Measurements from ENCODE around the gene HK1.

Gene HK1

DNA sequence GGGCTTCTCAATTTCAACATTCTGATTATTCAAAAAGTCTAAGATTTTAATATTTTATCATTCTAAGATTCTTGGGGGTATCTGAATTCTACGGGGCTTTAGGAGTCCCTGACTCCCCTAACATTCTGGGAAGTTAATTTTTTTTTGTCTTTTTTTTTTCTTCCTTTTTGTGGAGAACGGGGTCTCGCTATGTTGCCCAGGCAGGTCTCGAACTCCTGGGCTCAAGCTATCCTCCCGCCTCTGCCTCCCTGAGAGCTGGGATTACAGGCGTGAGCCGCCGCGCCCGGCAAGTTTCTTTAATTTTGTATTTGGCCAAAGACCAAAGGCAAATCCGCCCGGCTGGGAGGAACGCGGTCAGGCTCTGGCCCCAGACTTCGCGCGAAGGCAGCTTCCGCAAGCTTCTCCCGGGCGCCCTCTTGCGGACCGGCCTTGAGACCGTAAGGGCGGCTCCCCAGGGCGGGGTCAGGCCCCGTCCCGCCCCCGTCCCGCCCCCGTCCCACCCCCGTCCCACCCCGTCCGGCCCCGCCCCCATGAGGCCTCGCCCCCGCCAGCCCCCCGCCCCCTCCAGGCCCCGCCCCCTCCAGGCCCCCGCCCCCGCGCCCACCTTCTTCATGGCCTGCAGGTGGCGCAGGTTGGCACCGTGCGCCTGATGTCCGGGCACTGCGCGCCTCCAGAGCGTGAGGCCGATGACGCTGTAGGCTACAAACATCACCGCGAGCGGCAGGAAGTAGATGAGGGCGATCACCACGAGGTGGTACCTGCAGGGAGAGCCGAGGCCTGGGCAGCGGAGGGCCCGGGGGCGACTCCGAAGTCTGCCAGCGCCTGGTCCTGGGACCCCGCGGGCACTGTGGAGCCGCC lies 130.3 kb downstream of the HK1 start:
- DNase-seq = peak; percentile 95

DNA sequence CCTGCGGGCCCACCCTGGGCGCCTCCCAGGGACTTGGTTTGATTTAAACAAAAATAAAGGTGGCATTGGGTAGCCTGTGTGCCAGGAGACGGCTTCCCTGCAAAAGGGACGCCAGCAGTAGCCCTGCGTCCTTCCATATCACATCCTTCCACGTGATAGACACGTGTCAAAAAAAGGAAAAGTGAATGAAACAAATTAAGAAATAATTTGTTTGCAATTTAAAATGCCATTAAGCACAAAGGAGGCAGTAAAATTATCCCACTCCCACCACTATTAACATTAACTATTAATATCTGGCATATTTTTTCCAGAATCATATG lies 130.8 kb downstream of the HK1 start:
- DNase-seq = no peak

DNA sequence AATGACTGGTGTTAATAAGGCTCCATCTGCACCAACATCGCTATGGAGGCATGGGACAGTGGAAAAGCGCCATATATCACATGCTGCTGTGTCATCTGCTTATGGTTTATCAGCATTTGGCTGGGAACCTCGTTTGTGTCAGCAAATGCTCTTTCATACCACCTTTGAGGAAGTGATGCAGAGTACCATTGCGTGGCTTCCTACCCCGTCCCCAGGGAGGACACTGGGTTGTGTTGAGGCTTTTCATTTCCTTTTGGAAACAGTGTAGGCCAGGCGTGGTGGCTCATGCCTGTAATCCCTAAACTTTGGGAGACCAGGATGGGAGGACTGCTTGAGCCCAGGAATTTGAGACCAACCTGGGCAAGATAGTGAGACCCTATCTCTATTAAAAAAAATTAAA lies 131.7 kb downstream of the HK1 start:
- peak; percentile 87 for DNase-seq

DNA sequence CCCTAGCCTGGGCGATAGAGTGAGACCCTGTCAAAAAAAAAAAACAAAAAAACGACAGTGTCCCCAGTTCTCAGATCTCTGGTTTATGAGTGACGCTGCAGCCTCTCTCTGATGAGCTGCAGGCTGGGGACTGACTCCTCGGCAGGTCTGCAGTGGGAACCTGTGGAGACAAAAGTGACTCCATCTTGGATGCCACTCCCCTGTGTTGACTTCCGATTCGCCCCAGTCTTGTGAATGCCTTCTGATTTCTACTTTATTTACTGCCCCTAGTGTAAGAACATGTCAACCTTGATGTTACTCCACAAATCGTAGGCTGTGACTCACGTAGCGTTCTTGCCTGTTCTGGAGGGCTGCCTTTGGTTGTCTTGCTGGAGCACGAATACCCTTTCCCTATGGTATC lies 132.2 kb downstream of the HK1 start:
- DNase-seq = no peak

DNA sequence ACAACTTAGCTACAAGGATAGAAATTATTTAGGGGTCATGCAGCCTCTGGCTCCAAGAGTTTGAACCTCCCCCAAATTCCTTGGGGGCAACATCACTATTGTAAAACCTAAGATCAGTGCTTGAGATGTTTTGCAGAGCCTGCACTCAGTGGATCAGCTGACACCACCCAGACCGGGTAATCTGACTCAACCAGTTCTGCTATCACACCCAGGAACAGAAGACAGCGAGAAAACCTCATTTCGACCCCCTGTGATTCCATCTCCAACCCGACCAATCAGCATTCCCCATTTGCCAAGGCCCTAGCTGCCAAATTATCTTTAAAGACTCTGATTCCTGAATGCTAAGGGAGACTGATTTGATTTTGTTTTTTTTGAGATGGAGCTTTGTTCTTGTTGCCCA lies 133.2 kb downstream of the HK1 start:
- no peak for DNase-seq

DNA sequence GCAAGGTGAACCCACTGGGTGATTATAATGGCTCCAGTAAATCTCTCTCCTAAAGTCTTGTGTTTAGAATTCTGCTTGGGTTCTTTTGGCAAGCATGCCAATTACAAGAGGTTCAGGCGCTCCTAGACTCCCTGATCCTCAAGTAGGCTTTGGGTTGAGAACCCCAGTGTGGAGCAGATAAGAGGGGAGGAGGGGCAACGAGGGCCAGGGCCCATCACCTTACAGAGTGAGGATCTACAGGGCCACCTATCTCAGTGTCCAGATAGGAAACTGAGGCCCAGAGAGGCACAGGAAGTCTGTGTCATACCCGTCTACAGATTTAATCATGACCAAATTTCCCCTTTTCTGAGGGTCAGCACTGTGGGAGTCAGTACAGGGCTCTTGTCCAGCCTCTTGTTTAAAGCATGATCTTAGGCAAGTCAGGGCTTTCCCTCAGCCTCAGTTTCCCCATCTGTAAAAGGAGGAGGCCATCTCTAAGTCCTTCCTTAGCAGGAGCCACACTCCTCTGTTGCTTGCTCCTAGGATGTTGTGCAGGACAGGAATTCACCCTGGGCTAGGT lies 134.0 kb downstream of the HK1 start:
- DNase-seq = peak; percentile 39

DNA sequence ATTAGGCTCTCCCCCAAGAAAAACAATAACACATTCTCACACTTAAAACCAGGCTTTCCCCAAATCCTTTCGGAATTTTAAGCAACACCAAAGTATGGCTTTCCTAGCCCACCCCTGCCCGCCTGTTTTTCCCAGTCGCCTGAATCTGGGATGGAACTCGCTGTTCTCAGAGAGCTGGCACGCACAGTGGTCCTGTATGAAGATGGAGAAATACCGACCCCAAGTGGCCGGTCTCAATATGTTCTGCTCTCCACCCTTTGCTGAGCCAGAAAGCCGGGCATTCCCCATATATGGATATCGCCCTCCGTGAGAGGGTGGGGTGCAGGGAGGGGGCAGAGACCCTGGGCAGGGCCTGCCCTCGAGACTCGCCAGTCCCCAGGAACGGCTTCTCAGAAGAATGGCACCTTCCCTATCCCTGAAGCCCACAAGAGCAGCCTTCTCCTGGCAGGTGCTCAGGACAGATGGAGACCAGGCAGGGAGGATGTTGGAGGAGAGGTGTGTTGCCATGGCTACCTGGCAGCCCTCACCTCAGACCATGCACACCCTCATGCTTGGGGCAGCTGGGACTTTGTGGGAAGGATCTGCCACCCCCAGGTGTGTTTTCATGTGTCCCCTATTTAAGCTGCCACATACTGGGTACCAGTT lies 135.0 kb downstream of the HK1 start:
- DNase-seq = peak; percentile 55

DNA sequence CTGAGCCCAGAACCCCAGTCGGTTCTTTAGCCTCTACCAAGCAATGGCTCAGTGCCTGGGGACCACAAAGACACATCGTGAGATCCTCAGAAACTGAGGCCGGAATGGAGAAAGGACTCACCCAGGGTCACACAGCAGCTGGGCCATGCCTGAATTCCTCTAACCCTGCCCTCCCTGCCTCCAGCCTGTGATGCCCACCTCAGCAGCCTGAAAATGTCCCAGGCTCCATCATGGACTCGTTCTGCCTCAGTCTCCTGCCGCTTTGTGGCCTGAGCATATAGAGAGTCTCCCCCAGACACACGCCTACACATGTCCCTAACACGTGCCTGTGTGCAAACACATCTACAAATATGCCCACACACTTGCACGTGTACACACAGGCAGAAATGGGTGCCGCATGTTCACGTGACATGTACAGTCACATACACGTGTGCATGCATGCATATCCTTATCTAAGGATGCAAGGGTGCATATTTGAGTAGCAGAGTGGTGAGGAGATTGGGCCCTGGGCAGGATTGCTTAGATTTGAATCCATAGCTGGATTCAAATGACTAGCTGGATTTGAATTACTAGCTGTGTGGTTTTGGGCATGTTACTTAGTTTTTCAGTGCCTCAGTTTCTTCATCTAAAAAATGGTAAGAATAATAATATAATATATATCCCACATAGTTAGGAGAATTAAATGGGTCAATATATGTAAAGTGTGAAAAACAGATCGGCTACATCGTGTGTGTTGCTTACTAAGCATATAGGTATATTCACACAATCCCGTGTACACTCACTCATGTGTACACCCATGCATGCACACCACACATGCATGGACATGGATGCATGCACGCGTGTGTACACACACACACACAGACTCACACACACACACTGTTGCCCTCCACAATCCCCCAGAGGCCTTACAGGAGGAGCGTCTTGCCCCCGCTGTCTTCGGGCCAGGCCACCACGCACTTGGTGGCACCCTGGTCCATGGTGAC lies 136.0 kb downstream of the HK1 start:
- DNase-seq = no peak

DNA sequence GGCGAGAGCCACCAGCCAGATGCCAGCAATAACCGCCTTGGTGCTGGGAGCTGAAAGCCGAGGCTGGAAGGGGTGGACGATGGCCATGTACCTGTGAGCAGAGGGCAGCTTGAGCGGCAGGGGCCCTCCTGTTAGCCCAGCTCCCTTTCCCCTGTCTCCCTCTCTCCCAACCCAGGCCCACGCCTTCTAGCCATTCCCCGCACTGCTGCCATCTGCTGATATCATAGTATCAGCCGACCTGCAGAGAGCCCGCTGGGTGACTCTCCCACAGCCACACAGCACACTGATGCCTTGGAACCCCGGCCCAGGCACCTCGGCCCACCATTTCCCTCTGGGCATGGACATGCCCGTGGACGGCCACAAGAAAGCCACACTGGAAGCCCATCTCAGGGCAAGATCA lies 136.8 kb downstream of the HK1 start:
- DNase-seq = no peak

DNA sequence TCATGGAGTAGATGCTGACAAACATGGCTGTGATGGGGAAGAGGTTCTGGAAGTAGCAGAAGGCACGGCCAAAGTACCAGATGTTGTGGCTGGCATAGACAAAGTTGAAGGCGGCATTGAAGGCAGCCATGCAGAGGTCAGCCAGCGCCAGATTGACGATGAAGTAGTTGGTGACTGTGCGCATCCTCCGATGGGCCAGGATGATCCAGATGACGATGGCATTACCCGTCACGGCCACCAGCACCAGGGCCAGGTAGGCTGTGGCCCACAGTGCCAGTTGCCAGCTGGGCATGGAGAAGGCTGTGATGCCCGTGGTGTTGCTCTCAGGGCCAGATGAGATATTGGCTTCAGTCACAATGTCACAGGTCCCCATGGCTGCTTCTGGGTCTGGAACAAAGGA lies 137.7 kb downstream of the HK1 start:
- no peak for DNase-seq

DNA sequence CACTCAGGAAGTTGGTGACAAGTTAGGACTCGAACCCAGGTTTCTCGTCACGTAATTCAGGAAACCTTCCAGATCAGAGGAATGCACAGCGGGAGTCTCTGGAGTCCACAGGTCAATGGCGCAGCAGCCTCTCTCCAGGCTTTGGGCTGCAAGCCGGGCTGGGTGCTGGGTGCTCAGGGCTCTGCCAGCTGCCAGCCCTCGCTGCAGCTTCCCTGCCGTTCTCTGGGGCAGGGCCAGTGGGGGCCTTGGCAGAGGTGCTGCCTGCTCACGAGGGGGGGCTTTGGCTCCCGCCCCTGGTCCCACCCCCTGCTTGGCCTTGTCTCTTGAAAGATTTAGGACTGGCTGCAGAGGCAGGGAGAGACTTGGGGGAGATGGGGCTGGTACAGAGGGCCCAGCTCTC lies 138.4 kb downstream of the HK1 start, which contains the start of gene TACR2:
Gene TACR2 (minus strand): TSS at position 224 of the 400 bp plus-strand sequence. CDS start 595 bp downstream, outside the sequence.
- DNase-seq = no peak

DNA sequence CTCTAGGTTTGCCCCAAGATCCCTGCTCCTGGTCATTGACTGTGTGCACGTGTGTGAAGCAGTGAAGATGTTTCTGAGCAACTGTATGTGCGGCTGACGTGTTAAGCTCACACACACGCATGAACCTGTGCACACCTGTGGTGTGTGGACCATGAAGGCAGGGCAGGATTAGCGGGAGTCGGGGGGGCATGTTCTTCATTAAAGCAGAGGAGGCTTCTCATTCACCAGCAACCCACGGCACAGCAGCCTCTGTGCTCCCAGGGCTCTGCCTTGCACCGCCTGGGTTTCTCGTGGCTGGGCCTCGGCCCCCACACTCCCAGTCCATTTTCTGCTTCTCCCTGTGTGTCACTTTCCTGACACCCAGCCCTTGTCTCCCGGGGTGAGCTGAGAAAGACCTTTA lies 139.2 kb downstream of the HK1 start:
- no peak for DNase-seq

DNA sequence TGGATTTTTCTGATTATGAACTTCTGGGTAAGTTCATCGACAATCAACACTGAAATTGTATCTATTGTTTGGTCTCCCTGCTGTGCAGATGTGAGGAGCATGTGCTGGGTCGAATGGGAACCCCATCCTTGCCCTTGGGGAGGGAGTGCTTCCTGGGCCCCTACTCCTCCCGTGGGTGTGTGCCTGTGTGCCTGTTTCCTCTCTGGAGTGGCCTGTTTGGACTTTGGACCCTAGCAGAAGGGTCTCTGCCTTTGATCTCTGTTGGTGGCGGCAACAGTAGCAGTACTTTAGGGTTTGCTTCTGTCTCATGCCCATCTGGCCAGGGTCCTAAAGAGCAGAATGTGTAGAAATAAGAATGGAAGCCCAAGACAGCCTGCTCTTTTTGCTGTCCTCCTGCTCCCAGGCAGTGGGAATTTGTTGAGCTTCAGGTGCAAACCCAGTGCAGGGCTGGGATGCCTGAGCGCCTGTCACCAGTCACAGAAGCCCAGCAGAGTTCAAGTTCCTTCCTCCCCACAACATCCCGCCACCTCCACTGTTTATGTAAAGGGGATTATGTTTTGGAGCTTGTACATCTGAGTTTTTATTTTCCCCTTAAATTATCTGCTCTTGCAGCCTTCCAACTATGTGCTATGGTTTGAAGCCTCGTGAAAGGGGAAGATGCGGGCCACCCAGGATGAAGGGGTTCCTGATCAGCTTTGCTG lies 139.9 kb downstream of the HK1 start:
- DNase-seq = no peak

DNA sequence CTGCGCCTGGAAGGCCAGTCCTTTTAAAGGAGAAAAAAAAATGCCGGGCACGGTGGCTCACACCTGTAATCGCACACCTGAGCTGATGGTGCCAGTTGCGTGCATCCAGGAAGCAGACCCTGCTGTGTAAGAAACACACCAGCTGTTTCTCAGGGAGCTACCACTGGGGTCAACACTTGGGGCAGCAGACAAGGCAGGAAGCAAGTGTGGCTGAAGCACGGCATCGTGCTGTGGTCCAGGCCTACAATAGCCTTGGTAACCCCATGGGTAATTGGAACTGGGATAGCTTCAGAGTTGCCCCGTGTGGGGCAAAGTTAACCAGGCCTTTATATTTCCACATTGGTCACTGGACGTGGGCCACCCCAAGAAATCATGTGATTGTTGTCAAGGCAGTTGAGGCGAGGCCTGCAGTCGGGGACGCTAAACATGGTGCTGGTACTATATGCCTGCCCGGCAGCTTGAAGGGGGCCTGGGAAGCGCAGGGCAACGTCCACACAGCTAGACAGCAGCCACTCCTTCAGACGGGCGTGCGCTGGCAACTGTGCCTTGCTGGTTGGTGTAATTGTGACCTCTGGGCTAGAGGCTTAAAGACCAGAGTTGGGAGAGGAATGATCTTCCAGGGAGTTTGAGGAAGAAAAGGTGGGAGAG lies 140.9 kb downstream of the HK1 start:
- DNase-seq = no peak

DNA sequence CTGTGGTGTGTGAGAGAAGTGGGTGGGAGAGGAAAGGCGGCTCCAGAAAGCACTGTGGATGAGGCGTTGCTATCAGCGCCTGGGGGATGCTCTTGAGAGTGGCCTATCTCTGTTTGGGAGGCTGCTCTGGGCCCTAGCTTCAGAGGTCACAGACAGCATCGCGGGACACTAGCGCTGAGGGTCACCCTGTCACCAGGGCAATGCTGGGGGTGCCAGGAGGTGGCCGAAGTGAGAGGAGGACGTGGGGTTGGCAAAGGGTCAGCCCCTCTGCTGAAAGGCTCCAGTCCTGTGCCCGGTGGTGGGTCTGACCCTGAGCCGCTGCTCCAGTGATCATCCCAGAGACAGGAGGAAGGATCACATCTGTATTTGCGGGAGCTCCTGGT lies 141.4 kb downstream of the HK1 start:
- no peak for DNase-seq

DNA sequence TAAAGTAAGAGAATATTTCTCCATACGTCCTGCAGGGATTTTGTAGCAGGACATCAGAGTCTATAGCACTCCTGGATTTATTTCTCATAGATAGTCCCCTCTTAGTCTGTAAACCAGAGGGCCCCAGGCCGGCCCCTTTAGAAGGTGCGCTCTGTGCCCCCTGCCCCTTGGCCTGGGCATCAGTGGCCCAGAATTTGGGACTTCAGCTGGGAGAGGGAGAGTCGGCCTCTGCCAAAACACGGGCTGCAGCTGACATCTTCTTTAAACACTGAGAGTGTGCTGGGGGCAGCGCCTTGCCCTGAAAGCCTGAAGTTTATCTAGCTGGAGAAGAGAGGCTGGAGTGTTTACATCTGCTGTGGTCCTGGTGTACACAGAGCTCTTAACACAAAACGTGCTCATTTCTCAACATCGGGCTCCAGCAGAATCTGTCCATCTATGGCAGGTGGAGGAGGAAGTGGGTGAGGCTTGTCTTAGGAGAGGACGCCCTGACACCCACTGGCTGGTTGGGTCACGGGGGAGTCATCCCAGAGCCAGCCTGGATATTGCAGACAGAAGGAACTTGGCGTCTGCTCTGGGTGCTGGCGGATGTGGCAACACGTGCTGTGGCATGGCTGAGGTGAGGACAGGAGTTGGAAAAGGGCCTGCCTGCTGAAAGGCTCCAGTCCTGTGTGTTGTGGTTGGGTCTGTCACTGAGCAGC lies 143.5 kb downstream of the HK1 start:
- peak; percentile 54 for DNase-seq

DNA sequence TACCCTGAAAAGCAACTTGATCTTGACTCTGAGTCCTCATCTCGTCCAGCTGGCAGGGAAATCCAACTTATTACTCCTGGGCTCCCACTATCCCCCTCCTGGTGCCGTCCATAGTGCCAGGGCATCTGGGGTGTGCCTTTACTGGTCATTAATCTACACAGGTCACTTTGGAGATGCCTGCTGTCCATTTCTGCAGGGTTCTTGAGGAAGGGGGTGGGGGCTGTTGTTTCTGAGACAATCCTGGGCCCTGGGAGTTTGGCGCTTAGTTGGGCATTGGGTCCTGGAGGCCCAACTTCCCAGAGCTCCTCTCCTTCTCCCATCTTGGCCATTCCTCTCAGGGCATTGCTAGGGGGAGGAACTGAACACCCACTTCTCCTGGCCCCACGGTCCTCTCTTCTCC lies 144.4 kb downstream of the HK1 start:
- no peak for DNase-seq

DNA sequence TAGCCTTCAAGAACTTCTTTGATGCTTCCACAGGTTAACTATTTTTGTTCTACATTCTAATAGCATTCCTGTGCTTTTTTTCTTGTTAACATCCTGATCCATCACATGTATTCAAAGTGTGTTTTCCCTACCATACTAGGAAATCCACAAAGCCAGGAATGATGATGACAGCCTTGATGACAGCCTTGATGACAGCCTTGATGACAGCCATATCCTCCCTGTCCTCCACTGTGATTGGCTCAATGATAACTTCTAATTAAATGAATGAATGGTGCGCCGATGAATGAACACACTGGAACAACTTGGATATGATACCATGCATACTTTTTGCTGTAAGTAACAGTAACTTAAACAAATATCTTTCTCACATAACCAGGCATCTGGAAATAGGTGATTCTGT lies 146.7 kb downstream of the HK1 start:
- no peak for DNase-seq

DNA sequence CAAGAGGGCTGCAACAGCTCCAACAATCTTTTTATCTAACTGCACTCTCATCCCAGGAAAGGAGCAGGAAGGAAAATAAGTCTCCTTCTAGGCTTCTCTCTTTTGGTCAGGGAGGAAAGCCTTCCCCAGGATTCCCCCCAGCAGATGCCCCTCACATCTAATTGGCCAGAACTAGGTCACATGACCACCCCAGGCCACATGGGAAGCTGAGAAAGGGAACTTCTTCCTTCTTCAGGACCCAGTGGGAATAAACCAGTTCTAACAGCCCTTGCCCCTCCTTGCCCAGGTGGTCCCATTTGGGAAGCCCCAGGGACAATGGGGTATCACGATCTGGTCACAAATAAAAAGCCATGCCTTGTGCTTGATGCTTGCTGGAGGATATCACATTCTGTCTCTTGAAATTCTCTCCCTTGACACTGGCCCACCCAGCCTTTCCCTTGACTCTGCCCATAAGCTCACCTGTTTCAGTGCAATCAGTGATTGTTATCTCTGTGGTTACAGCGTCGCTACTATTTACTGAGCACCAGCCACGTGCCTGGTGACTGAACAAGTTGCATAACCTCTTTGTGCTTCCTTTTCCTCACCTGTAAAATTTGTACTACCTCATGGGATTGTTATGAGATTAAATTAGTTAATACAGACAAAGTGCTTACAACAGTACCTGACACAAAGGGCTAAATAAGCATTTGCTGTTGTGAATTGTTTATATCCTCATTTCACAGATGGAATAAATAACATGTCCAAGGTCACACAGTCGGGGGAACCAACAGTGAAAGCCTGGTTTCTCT lies 147.4 kb downstream of the HK1 start:
- no peak for DNase-seq

DNA sequence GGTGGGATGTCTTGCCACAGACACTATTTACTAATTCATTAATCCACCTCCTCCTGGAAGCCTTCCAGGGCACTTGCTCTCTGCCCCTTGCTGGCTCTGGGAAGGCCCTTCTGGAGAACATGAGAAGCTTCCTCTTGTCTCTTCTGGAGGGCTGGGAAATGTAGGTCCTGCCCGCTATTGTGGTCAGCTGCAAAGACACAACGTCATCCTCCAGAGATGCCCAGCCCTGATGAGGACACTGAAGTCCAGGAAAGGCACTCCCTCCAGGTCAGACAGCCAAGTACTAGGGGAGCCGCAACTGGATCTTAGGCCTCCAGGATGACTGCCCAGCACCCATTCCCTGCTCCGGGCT lies 148.1 kb downstream of the HK1 start:
- DNase-seq = no peak

DNA sequence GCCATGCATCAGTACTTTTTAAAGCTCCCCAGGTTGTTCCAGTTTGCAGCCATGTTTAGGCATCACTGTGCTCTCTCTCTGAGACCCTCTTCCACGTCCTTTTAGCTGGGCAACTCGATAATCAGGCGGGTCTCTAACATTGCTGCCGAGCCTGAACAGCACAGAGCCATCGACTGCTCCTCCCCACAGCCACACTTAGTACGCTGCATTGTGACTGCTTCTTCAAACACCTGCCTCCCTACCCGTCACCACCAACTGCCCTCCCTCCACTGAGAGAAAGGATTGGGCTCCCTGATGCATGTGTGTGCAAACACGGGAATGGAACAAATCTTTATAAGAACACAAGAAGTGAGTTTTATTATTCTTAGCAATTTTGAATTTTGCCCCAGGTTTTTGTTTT lies 149.9 kb downstream of the HK1 start:
- no peak for DNase-seq
